ENCODE results near the gene TMOD2.

TMOD2 gene

DNA sequence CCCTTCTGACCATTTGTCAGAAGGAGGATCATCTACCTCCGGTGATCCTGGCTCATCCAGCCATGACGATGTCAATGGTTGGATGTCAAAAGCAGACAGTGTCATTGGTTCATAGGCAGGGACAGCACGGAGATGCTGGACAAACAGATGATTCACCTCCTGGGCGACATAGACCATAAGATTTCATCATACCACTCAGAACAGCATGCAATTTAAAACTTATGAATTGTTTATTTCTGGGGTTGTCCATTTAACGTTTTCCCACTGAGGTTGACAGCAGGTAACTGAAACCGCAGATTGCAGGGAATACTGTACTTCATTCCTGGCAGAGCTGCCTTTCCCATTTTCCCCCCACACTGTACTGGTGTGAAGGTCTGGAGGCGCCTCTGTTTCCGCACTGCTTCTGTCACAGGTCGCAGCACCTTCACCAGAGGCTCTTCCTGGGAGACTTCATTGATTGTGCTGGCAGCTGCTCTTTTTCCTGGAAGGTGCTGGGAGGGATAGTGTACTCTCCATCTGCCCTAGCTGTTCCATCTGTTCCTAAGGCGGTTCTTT is 45.5 kb downstream of the TMOD2 start:
- H3K4me3 ChIP-seq (ENCODE audit: low read depth, low read length), result no peak overlapping the region
- TF ChIP-seq CTCF (IDR thresholded peaks at IDR 0.05; ENCODE audit: insufficient read depth, low read depth, low read length, missing control alignments), result no peak
- no peak for DNase-seq (ENCODE audit: low read depth)

DNA sequence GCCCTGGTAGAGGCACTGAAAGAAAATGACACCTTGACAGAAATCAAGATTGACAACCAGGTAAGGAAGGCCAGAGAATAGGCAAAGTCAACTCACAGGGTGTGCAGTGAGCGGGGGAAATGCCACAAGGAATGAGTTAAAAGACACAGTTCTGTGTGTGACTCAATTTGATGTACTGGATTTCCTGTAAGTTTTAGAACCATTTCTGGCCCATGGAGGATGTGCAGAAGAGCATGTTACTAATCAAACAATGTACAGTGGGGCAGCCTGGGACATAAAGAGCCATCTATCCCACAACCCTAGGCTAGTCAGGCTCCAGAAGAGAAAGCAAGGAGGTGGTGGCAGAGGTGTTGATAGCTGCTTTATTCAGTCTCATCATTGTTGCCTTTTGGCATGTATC is 46.9 kb downstream of the TMOD2 start:
- no peak for TF ChIP-seq CTCF (IDR thresholded peaks at IDR 0.05; ENCODE audit: insufficient read depth, low read depth, low read length, missing control alignments)
- no peak overlapping the region for H3K4me3 ChIP-seq (ENCODE audit: low read depth, low read length)
- DNase-seq (ENCODE audit: low read depth), result no peak

- no peak for TF ChIP-seq CTCF (IDR thresholded peaks at IDR 0.05; ENCODE audit: insufficient read depth, low read depth, low read length, missing control alignments)
- no peak overlapping the region for H3K4me3 ChIP-seq (ENCODE audit: low read depth, low read length)
- DNase-seq (ENCODE audit: low read depth), result no peak
Observed at GRCh38 chr15:51799282-51800252, 48.2 kb downstream of the TMOD2 start.

- peak; percentile 33 for DNase-seq (ENCODE audit: low read depth)
- peak; percentile 56 for TF ChIP-seq CTCF (IDR thresholded peaks at IDR 0.05; ENCODE audit: insufficient read depth, low read depth, low read length, missing control alignments)
- H3K4me3 ChIP-seq (ENCODE audit: low read depth, low read length), result no peak overlapping the region
Observed at GRCh38 chr15:51801391-51801835, 50.0 kb downstream of the TMOD2 start.

DNA sequence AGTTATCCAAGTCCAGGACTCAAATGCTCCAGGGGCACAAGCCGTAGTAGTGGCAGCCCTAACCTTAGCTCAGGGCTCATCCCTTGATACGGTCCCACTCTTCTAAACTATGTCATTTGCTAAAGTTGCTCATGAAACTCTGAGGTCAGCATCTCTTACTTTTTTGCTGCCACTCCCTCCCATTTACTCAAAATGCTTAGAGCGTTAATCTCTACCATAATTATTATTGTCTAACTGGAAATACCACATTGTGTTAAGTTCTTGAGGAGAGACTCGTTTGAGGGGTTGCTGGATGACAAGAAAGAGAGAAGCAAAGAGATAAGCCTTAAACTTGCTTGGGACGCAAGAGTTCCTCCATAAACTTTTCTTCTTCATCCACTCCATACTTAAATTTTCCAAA is 51.2 kb downstream of the TMOD2 start:
- no peak overlapping the region for H3K4me3 ChIP-seq (ENCODE audit: low read depth, low read length)
- DNase-seq (ENCODE audit: low read depth), result no peak
- TF ChIP-seq CTCF (IDR thresholded peaks at IDR 0.05; ENCODE audit: insufficient read depth, low read depth, low read length, missing control alignments), result no peak

GRCh38 chr15:51803965-51804364 is 52.6 kb downstream of the TMOD2 start:
- H3K4me3 ChIP-seq (ENCODE audit: low read depth, low read length), result no peak overlapping the region
- no peak for DNase-seq (ENCODE audit: low read depth)
- no peak for TF ChIP-seq CTCF (IDR thresholded peaks at IDR 0.05; ENCODE audit: insufficient read depth, low read depth, low read length, missing control alignments)

Measured in GM12865 (cell line).